Fibroblast of the aortic adventitia (primary cell): Measurements from ENCODE around the gene ZBED5. TPM values are rescaled to one million over a fixed set of nuclear protein-coding genes. Genes with fewer than 3 reads are reported as not detected.

Experiments
- DNase-seq: peaks from one replicate; pipeline ENCODE4 v3.0.0-alpha.2; 2010; ENCODE audit warnings: low read depth
- H3K4me3 ChIP-seq: 2 replicates; pipeline ENCODE4 v1.5.1; 2011; ENCODE audit warnings: low read depth, mild to moderate bottlenecking, control low read depth, low read length, moderate library complexity
- CTCF ChIP-seq: IDR thresholded peaks from 2 replicates; pipeline ENCODE4 v1.5.1; 2011; ENCODE audit warnings: mild to moderate bottlenecking, low read length, control low read depth, inconsistent platforms; ENCODE audit not compliant: insufficient read depth
- total RNA-seq: library from RNA; depleted of rRNA; stranded (reverse); fragments of >200 nt; gene quantifications from 2 replicates; pipeline ENCODE4 v1.2.3, GENCODE V29; 2012; ENCODE audit warnings: low replicate concordance

ZBED5 gene
- total RNA-seq, 1 donor, result 60.6 TPM

GRCh38 chr11:10878408-10879214 lies 20.8 kb upstream of the ZBED5 start:
- DNase-seq, result peak; percentile 82
- no peak overlapping the region for H3K4me3 ChIP-seq
- peak; percentile 90 for TF ChIP-seq CTCF

GRCh38 chr11:10876158-10876557 lies 18.3 kb upstream of the ZBED5 start:
- no peak for TF ChIP-seq CTCF
- no peak overlapping the region for H3K4me3 ChIP-seq
- no peak for DNase-seq

GRCh38 chr11:10875430-10876021 lies 17.7 kb upstream of the ZBED5 start:
- no peak for DNase-seq
- no peak overlapping the region for H3K4me3 ChIP-seq
- TF ChIP-seq CTCF, result no peak

GRCh38 chr11:10872097-10872496 lies 14.2 kb upstream of the ZBED5 start:
- no peak for TF ChIP-seq CTCF
- no peak overlapping the region for H3K4me3 ChIP-seq
- no peak for DNase-seq

GRCh38 chr11:10868352-10868751 lies 10.5 kb upstream of the ZBED5 start:
- DNase-seq, result no peak
- no peak overlapping the region for H3K4me3 ChIP-seq
- TF ChIP-seq CTCF, result no peak

- DNase-seq, result peak; percentile 80
- no peak overlapping the region for H3K4me3 ChIP-seq
- TF ChIP-seq CTCF, result no peak
These were observed 9.1 kb upstream of the ZBED5 start for GRCh38 chr11:10866893-10867331.
